Mammary epithelial cell (primary cell): ENCODE results near the gene OR6B2.

ENCODE experiments used
- CTCF ChIP-seq, 2 donors: IDR thresholded peaks in 1 of 2; conservative IDR thresholded peaks in 1 of 2; 2 replicates each; pipeline ENCODE4 v1.5.1; 2011 to 2012; ENCODE audit warnings: inconsistent platforms in 2 of 2, low read length in 2 of 2, mild to moderate bottlenecking in 2 of 2, control low read depth in 1 of 2, low read depth in 1 of 2; ENCODE audit not compliant: insufficient read depth in 1 of 2; ENCODE audit errors: extremely low read depth in 1 of 2
- EZH2 ChIP-seq: IDR thresholded peaks from 2 replicates; pipeline ENCODE4 v1.6.1; 2012; ENCODE audit warnings: low read length, inconsistent platforms, borderline replicate concordance

GRCh38 chr2:240078631-240079030 lies 48.4 kb upstream of the OR6B2 start:
- TF ChIP-seq EZH2 (no peak), CTCF (conservative IDR thresholded peaks at IDR 0.05 in 1 of 2, IDR thresholded peaks at IDR 0.05 in 1 of 2; ENCODE audit: extremely low read depth in 1 of 2, insufficient read depth in 1 of 2, low read depth in 1 of 2, low read length in 2 of 2) (no peak)
